ENCODE data around the gene ZNF558.

ZNF558 gene

GRCh38 chr19:8832132-8833021 lies at the start of gene ZNF558, which contains the start of gene MBD3L1:
TSS of gene ZNF558 (minus strand) at chr19:8832304. CDS start at chr19:8822659, 9,645 bp downstream.
TSS of gene MBD3L1 (plus strand) at chr19:8832377. CDS start at chr19:8842679, 10,302 bp downstream.
- peak; percentile 96 for DNase-seq

DNA sequence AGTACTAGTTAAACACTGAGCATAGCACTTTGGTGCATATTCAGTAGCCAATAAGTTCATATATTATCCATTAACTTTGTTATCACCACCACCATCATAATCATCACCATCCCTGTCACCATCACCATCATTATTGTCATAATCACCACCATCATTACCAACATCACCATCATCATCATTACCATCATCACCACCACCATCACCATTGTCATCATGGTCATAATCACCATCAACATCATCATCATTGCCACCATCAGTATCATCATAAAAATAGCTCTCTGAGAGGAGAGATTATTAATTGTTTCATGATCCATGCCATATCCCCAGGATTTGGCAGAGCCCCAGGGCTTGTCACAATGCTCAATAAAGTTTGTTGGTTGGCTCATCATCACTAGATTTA lies 49.4 kb upstream of the ZNF558 start:
- DNase-seq, result no peak

DNA sequence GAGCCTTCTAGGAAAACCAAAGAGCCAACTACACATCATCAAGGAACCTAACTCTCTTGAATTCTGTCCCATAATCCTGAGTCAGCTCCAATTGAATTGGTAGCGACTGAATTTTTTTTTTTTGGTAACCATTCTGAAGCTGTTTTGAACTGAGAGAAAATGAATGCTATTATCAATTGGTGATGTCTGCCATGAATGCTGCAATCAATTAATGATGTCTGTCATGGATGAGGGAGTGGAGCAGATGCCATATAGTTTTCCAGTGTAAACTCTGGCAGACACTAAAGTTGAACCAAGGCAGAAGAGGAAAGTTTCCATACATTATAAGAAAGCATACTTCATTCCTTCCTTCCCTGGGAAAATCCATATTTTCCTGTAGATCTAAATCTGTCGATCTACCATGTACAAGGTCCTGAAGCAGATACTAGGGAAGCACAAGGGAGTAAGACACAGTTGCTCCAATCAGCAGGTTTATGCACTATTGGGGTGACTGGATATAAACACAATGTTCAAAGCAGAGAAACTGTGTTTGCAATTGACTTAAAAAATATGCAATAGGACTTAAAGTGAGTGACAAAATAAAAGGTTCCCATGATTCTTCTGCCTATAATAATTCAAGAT lies 48.9 kb upstream of the ZNF558 start:
- DNase-seq, result no peak

- DNase-seq, result no peak
Measured at GRCh38 chr19:8877854-8878705, 46.0 kb upstream of the ZNF558 start.

- DNase-seq, result no peak
Measured at GRCh38 chr19:8866344-8866743, 34.2 kb upstream of the ZNF558 start.

DNA sequence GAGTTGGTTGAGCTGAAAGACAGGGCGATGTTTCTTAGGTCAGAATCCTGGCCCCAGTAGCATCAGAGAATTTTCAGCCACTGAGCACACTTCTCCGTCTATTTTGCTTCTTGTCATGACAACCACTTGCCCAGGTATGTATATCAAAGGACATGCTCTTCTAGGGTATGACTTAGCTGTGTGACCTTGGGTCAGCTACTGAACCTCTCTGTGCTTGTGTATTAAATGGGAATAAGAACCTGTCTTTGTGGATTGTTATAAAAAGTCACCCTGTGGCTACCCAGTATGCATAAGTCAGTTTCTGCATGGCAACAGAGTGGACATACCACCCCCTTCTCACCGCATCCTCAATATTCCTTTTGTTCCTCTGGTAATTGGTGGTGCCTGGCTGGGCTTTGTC lies 26.2 kb upstream of the ZNF558 start:
- DNase-seq, result no peak

GRCh38 chr19:8850488-8850887 lies 18.4 kb upstream of the ZNF558 start:
- no peak for DNase-seq

- DNase-seq, result no peak
Measured at GRCh38 chr19:8849232-8849631, 17.1 kb upstream of the ZNF558 start.

- DNase-seq, result no peak
Measured at GRCh38 chr19:8846819-8847218, 14.7 kb upstream of the ZNF558 start.

GRCh38 chr19:8840708-8841107 lies 8.6 kb upstream of the ZNF558 start:
- DNase-seq, result no peak

GRCh38 chr19:8835877-8836276 lies 3.8 kb upstream of the ZNF558 start:
- DNase-seq, result no peak

- DNase-seq, result no peak
Measured at GRCh38 chr19:8835446-8835845, 3.3 kb upstream of the ZNF558 start.

DNA sequence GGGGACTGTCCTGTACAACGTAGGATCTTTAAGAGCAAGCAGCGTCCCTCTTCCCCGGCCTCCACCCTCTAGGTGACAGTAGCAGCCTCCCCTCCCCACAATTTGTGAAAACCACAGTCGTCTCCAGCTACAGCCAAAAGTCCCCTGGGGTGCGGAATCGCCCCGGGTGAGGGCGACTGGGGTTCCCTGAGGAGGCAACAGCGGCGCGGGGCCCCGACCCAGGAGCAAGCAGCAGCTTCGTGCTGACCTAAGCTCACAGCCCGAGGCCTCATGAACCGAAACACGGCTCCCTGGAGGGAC lies 322 bp downstream of the ZNF558 start:
- DNase-seq, result no peak

- no peak for DNase-seq
Measured at GRCh38 chr19:8831373-8831772, 731 bp downstream of the ZNF558 start.

GRCh38 chr19:8827277-8827676 lies 4.8 kb downstream of the ZNF558 start:
- DNase-seq, result no peak

- no peak for DNase-seq
Measured at GRCh38 chr19:8826371-8826770, 5.7 kb downstream of the ZNF558 start.

DNA sequence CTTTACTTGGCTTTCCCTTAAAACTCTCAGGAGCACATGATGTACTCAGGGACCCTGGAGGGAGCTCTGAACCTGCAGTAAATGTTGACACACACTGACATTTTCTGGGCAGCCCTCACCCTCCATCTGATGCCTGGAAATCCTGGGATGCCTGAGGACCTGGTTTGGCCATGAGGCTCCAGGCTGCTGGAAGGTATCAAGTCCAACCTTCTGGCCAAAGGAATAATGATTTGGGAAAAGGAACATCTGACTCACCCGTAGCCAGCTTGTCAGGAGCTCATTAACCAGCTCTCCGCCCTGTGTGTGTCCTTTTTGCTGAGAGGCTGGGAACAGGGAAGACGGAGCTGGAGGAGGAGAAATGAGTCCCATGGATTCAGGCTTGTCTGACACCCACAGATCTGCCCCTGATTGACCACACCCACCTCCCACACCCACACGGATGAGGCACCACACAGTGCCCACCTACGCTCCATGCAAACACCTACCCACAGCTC lies 10.3 kb downstream of the ZNF558 start:
- DNase-seq, result no peak

GRCh38 chr19:8820234-8820633 lies 11.9 kb downstream of the ZNF558 start:
- no peak for DNase-seq

GRCh38 chr19:8815780-8816179 lies 16.3 kb downstream of the ZNF558 start:
- DNase-seq, result no peak

- DNase-seq, result no peak
Measured at GRCh38 chr19:8814176-8814575, 17.9 kb downstream of the ZNF558 start.

DNA sequence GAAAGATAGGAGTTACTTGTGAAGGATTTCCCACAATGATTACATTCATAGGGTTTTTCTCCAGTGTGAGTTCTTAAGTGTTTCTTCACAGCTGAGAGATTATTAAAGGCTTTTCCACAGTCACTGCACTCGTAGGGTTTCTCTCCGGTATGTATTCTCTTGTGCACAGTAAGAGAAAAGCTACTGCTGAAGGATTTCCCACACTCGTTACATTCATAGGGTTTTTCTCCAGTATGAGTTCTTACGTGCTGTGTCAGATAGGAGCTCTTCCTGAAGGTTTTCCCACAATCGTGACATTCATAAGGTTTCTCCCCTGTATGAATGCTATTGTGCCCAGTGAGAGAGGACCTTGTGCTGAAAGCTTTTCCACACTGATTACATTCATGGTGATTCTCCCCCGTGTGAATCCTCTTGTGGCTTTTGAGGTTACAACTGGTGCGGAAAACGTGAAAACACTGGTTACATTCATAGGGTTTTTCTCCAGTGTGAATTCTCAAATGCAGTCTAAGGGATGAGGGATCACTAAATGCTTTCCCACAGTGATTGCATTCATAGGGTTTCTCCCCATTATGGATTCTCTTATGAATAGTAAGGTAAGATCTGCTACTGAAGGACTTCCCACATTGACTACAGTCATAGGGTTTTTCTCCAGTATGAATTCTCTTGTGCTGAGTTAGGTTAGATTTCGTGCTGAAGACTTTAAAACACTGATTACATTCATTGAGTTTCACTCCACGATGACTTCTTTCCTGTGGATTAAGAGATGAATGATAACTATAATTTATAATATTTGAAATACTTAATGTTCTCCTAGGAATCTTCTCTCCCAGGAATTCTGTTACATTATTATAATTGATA lies 20.6 kb downstream of the ZNF558 start:
- no peak for DNase-seq

DNA sequence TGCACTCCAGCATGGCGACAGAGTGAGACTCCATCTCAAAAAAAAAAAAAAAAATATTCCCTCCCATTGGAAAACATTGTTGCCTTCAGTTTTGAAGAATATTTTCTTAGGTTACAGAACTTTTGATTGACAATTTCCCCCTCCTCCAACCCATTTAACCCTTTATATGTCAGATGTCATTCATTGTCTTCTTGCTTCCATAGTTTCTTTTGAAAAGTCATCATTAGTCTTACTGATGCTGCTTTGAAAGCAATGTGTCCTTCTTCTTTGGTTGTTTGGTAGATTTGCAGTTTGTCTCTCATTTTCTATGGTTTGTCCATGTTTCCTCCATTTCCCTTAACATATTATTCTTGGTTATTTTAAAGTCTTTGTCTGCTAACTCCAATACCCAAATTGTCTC lies 25.4 kb downstream of the ZNF558 start:
- DNase-seq, result no peak
